ENCODE results near the gene ATRNL1.

GRCh38 chr10:115624448-115624847, 531.3 kb downstream of the ATRNL1 start:
- TF ChIP-seq, protein P1, sequence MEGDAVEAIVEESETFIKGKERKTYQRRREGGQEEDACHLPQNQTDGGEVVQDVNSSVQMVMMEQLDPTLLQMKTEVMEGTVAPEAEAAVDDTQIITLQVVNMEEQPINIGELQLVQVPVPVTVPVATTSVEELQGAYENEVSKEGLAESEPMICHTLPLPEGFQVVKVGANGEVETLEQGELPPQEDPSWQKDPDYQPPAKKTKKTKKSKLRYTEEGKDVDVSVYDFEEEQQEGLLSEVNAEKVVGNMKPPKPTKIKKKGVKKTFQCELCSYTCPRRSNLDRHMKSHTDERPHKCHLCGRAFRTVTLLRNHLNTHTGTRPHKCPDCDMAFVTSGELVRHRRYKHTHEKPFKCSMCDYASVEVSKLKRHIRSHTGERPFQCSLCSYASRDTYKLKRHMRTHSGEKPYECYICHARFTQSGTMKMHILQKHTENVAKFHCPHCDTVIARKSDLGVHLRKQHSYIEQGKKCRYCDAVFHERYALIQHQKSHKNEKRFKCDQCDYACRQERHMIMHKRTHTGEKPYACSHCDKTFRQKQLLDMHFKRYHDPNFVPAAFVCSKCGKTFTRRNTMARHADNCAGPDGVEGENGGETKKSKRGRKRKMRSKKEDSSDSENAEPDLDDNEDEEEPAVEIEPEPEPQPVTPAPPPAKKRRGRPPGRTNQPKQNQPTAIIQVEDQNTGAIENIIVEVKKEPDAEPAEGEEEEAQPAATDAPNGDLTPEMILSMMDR (IDR thresholded peaks at IDR 0.05) = no peak
- no peak for TF ChIP-seq POLR2A (IDR thresholded peaks at IDR 0.05)
